Thoracic aorta (tissue), 2 donors: Measurements from ENCODE around the gene FBXL19. TPM values are rescaled to one million over a fixed set of nuclear protein-coding genes. Genes with fewer than 3 reads are reported as not detected.

Experiments used
- ATAC-seq: fragments of 150-250 bp; one replicate; pipeline ENCODE4 v1.8.0; 2017; ENCODE audit warnings: low read depth; ENCODE audit not compliant: insufficient number of reproducible peaks, low FRiP score
- DNase-seq: peaks from one replicate; pipeline ENCODE4 v3.0.0-alpha.2; 2020; ENCODE audit warnings: low spot score
- H3K27ac ChIP-seq, 2 donors: fragments of 200-600 bp; sonication (generic); 1 replicate in 1 of 2; 2 replicates in 1 of 2; pipeline ENCODE4 v1.5.1; 2016; ENCODE audit warnings: mild to moderate bottlenecking in 2 of 2, moderate library complexity in 2 of 2
- H3K27me3 ChIP-seq: fragments of 200-600 bp; sonication (generic); replicated peaks from 2 replicates; pipeline ENCODE4 v1.6.0; 2016; ENCODE audit warnings: mild to moderate bottlenecking; ENCODE audit not compliant: insufficient read depth
- H3K36me3 ChIP-seq: fragments of 200-600 bp; sonication (generic); one replicate; pipeline ENCODE4 v1.5.1; 2016
- H3K4me1 ChIP-seq, 2 donors: fragments of 200-600 bp; sonication (generic); 1 replicate in 1 of 2; 2 replicates in 1 of 2; pipeline versions ENCODE4 v1.5.1 to v1.6.0; 2016; ENCODE audit warnings: low read depth in 2 of 2, mild to moderate bottlenecking in 1 of 2; ENCODE audit not compliant: control insufficient read depth in 1 of 2
- H3K4me3 ChIP-seq: fragments of 200-600 bp; sonication (generic); 2 replicates; pipeline ENCODE4 v1.5.1; 2016; ENCODE audit warnings: mild to moderate bottlenecking
- H3K9me3 ChIP-seq: fragments of 200-600 bp; sonication (generic); 2 replicates; pipeline ENCODE4 v1.5.1; 2016
- CTCF ChIP-seq: fragments of 200-600 bp; sonication (generic); IDR thresholded peaks from one replicate; pipeline ENCODE4 v1.5.1; 2019; ENCODE audit warnings: antibody characterized with exemption
- total RNA-seq, 2 donors: library from RNA; depleted of rRNA; stranded (reverse); fragments of >200 nt; gene quantifications; one replicate each; pipeline versions ENCODE4 v1.1.0 to v1.2.3, GENCODE V29; 2016

The FBXL19 gene
- total RNA-seq, 2 donors from 2014 or later = 14.5 to 18.7 TPM

- no peaks in the 10 kb centered on the region for H3K9me3 ChIP-seq
- H3K4me3 ChIP-seq = no peak overlapping the region
- H3K27me3 ChIP-seq = no peaks in the 10 kb centered on the region
- no peak for TF ChIP-seq CTCF
- peaks cover 2% of the 10 kb centered on the region for H3K36me3 ChIP-seq
- no peak for DNase-seq
- ATAC-seq = no peak
- H3K4me1 ChIP-seq = peaks cover 0 to 10% of the 10 kb centered on the region in 2 donors
- H3K27ac ChIP-seq = no peak overlapping the region
Measured at GRCh38 chr16:30990105-30990504, 66.7 kb downstream of the FBXL19 start.

GRCh38 chr16:30991052-30991451 is 67.7 kb downstream of the FBXL19 start:
- no peaks in the 10 kb centered on the region for H3K9me3 ChIP-seq
- no peak for DNase-seq
- peaks cover 0 to under 1% of the 10 kb centered on the region in 2 donors for H3K4me1 ChIP-seq
- no peak overlapping the region for H3K27ac ChIP-seq
- H3K36me3 ChIP-seq = peaks cover 2% of the 10 kb centered on the region
- no peak overlapping the region for H3K4me3 ChIP-seq
- H3K27me3 ChIP-seq = no peaks in the 10 kb centered on the region
- no peak for TF ChIP-seq CTCF
- no peak for ATAC-seq

GRCh38 chr16:30992276-30992780 is 69.0 kb downstream of the FBXL19 start:
- Histone ChIP-seq H3K36me3 (peaks cover 2% of the 10 kb centered on the region), H3K27me3 (no peaks in the 10 kb centered on the region), H3K27ac (no peak overlapping the region), H3K4me3 (no peak overlapping the region), H3K4me1 (peaks cover 0 to 6% of the 10 kb centered on the region in 2 donors), H3K9me3 (no peaks in the 10 kb centered on the region)
- ATAC-seq (no peak), DNase-seq (no peak)
- TF ChIP-seq CTCF = no peak

DNA sequence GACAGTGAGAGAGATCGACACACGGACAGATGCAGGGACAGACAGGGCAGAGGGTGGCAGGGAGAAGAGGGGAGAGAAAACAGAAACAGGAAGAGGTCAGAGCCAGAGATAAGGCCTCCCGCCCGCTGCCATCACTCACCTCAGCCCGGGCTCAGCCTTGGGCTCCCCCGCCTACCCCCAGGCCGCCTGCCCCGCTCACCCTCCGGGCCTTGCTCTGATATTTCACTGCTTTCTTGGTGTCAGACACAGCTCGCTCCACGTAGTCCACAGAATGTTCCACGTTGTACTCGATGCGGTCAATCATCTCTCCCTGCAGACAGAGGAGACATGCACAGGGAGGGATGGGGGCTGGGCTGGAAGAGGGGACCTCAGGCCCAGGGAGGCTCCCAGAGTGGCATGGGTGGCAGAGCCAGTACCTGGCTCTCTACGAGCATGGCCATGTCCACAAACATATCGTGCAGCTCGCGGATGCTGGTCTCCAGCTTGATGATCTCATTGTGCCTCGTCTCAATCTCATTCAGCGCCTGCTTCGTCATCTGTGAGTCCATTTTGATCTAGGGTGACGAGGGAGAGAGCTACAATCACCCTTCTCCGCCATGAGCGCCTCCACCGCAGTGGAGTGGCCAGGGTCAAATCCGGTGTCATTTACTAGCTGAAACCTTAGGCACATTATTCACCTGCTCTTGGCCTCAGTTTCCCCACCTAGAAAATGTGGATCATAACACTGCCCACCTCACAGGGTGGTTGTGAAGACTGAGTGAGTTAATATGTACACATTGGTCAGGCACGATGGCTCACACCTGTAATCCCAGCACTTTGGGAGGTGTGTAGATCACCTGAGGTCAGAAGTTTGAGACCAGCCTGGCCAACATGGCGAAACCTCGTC is 69.8 kb downstream of the FBXL19 start:
- H3K36me3 ChIP-seq = no peaks in the 10 kb centered on the region
- no peak for DNase-seq
- H3K27ac ChIP-seq = no peak overlapping the region
- no peak for ATAC-seq
- peaks cover 6 to 14% of the 10 kb centered on the region in 2 donors for H3K4me1 ChIP-seq
- H3K9me3 ChIP-seq = no peaks in the 10 kb centered on the region
- no peaks in the 10 kb centered on the region for H3K27me3 ChIP-seq
- no peak overlapping the region for H3K4me3 ChIP-seq
- no peak for TF ChIP-seq CTCF

GRCh38 chr16:30995927-30996323 is 72.6 kb downstream of the FBXL19 start:
- no peak for ATAC-seq
- no peak for TF ChIP-seq CTCF
- no peaks in the 10 kb centered on the region for H3K36me3 ChIP-seq
- peak overlapping the region; percentile 77 for H3K4me3 ChIP-seq
- H3K9me3 ChIP-seq = no peaks in the 10 kb centered on the region
- peak overlapping the region in 1 of 2 donors; percentile 62 for H3K27ac ChIP-seq
- H3K4me1 ChIP-seq = peaks cover 7 to 32% of the 10 kb centered on the region in 2 donors
- no peaks in the 10 kb centered on the region for H3K27me3 ChIP-seq
- DNase-seq = no peak
